Activated CD8-positive, alpha-beta memory T cell treated with anti-CD3 and anti-CD28 coated beads, Interleukin-2, amount 10 ng/mL, durations not matched to agents 7 days and 5 days (primary cell): ENCODE measurements around the gene PUS3. TPM values are rescaled to one million over a fixed set of nuclear protein-coding genes. Genes with fewer than 3 reads are reported as not detected.
"Not testable (repeated sequence)": the region's sequence is repeated elsewhere in the genome, so short reads cannot be mapped to it uniquely, and the experiment has no call there.

ENCODE experiments used
- ATAC-seq: fragments of 150-1000 bp; cut with Tn5 transposase; one replicate; pipeline ENCODE4 v1.10.0; 2021; ENCODE audit warnings: moderate library complexity
- CTCF ChIA-PET: fragments of 350-600 bp; sonication (Branson Sonifier 250); formaldehyde crosslinking; loops from one replicate; lab custom pipeline; 2021; ENCODE audit warnings: antibody characterized with exemption; lab: Charles Lee
- DNase-seq: peaks from one replicate; pipeline ENCODE4 v3.0.0-alpha.2; 2020
- H3K27ac Mint-ChIP-seq: one replicate; pipeline ENCODE4 v1.8.0; 2021; ENCODE audit warnings: mild to moderate bottlenecking, mixed read lengths
- H3K27me3 Mint-ChIP-seq: one replicate; pipeline ENCODE4 v1.8.0; 2021; ENCODE audit warnings: mixed read lengths
- H3K36me3 Mint-ChIP-seq: one replicate; pipeline ENCODE4 v1.8.0; 2021; ENCODE audit warnings: mild to moderate bottlenecking, mixed read lengths
- H3K4me1 Mint-ChIP-seq: one replicate; pipeline ENCODE4 v1.8.0; 2021; ENCODE audit warnings: mixed read lengths
- H3K4me3 Mint-ChIP-seq: one replicate; pipeline ENCODE4 v1.8.0; 2021; ENCODE audit warnings: mild to moderate bottlenecking, moderate library complexity, mixed read lengths
- H3K9me3 Mint-ChIP-seq: one replicate; pipeline ENCODE4 v1.8.0; 2022; ENCODE audit warnings: low read depth, mixed read lengths
- total RNA-seq, 2 experiments: library from RNA; stranded (reverse); gene quantifications; one replicate each; pipeline ENCODE4 v1.2.3, GENCODE V29; 2021

PUS3 gene
- total RNA-seq, 2 experiments from 2014 or later: 11.0 to 13.1 TPM

- not testable (repeated sequence) for H3K4me1 Mint-ChIP-seq, H3K27ac Mint-ChIP-seq, DNase-seq, ATAC-seq, H3K27me3 Mint-ChIP-seq, H3K9me3 Mint-ChIP-seq, H3K36me3 Mint-ChIP-seq, H3K4me3 Mint-ChIP-seq
- CTCF ChIA-PET: interaction anchor here (0.6 kb wide), 1 partner anchor 196 kb away, joined by 4 read pairs; no protein-coding TSS in a partner anchor
These were observed 37.7 kb downstream of the PUS3 start for GRCh38 chr11:125865354-125865753.

- H3K4me1 Mint-ChIP-seq, CTCF ChIA-PET, H3K36me3 Mint-ChIP-seq, H3K27me3 Mint-ChIP-seq, ATAC-seq, DNase-seq, H3K27ac Mint-ChIP-seq, H3K9me3 Mint-ChIP-seq, H3K4me3 Mint-ChIP-seq: not testable (repeated sequence)
These were observed 40.2 kb downstream of the PUS3 start for GRCh38 chr11:125862786-125863185.

GRCh38 chr11:125857670-125858069 lies 45.3 kb downstream of the PUS3 start:
- DNase-seq, H3K27ac Mint-ChIP-seq, H3K4me1 Mint-ChIP-seq, H3K9me3 Mint-ChIP-seq, ATAC-seq, H3K4me3 Mint-ChIP-seq, CTCF ChIA-PET, H3K36me3 Mint-ChIP-seq: not testable (repeated sequence)
- peaks cover 31% of the 10 kb centered on the region for H3K27me3 Mint-ChIP-seq

- ATAC-seq: no peak
- no peak for DNase-seq
- Mint-ChIP-seq H3K36me3 (peaks cover 4% of the 10 kb centered on the region), H3K4me3 (no peak overlapping the region), H3K4me1 (no peaks in the 10 kb centered on the region), H3K9me3 (peaks cover 12% of the 10 kb centered on the region), H3K27ac (no peak overlapping the region), H3K27me3 (peaks cover 8% of the 10 kb centered on the region)
- CTCF ChIA-PET: no interaction called here
These were observed 56.8 kb downstream of the PUS3 start for GRCh38 chr11:125846188-125846587.

Other genes starting within 250 kb of the PUS3 start
- not detected for gene ACRV1, start 222.4 kb downstream of the PUS3 start, total RNA-seq
- not detected for gene PATE1, start 156.9 kb downstream of the PUS3 start, total RNA-seq
- gene PATE2, start 124.4 kb downstream of the PUS3 start, total RNA-seq: not detected
- gene PATE3, start 115.1 kb downstream of the PUS3 start, total RNA-seq: not detected
- gene PATE4, start 69.9 kb downstream of the PUS3 start, total RNA-seq: not detected
- 10 to 100 TPM in 1 of 2 experiments, 1 to 10 TPM in 1; 8.9 to 11.2 TPM for gene HYLS1, start 15.5 kb downstream of the PUS3 start, total RNA-seq
- under 1 TPM in 1 of 2 experiments, not detected in 1; 0.50 TPM for gene DDX25, start 1.3 kb upstream of the PUS3 start, total RNA-seq
- not detected for gene VSIG10L2, start 42.8 kb upstream of the PUS3 start, total RNA-seq
- 1 to 10 TPM; 1.5 to 1.8 TPM for gene CDON, start 159.7 kb upstream of the PUS3 start, total RNA-seq